DMS153 treated with DMSO at 0.1 percent for 48 hours (cell line): ENCODE results near the gene TMPRSS15.

Experiments
- DNase-seq: peaks from one replicate; lab custom pipeline; 2025; ENCODE audit not compliant: unreplicated experiment; lab: John Stamatoyannopoulos, UW

TMPRSS15 gene

GRCh38 chr21:18248171-18248570 is 155.4 kb downstream of the TMPRSS15 start:
- DNase-seq, result no peak

DNA sequence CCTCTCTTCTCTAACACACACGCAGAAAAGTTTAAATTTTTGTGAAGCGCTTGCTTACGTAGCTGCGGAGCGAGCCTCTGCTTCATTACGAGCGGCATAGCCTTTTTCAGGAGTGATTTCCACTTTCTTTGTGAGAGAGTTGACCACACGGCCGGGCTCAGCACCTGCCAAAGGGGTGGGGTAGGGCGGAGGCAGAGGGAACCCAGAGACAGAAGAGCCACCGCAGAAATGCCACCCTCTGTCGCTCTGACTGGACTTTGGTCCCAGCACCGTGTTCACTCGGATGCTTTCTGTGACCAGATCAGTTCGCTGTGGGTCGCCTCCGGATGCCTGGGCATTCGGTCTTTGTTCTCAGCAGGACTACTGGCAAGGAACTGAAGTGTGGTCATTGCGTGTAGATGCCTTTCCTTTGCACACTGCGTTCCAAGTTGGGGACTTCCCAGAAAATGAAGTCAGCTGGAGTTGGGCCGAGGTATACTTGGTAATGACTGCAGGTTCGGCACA is 158.1 kb downstream of the TMPRSS15 start:
- no peak for DNase-seq

DNA sequence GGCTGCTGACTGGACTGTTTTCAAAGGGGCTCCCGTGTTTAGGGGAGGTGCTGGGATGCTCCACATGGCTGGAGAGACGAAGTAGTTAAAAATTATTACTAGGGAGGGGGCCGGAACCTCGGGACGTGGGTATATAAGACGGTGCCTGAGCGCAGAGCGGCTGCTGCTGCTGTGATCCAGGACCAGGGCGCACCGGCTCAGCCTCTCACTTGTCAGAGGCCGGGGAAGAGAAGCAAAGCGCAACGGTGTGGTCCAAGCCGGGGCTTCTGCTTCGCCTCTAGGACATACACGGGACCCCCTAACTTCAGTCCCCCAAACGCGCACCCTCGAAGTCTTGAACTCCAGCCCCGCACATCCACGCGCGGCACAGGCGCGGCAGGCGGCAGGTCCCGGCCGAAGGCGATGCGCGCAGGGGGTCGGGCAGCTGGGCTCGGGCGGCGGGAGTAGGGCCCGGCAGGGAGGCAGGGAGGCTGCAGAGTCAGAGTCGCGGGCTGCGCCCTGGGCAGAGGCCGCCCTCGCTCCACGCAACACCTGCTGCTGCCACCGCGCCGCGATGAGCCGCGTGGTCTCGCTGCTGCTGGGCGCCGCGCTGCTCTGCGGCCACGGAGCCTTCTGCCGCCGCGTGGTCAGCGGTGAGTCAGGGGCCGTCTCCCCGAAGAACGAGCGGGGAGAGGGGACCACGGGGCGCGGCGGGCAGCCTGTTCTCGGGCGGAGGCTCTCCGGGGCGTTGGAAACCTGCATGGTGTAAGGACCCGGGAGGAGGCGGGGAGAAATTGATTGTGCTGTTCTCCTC is 158.7 kb downstream of the TMPRSS15 start, which contains the start of gene CHODL:
CHODL (plus strand) TSS at position 163 of the 793 bp plus-strand sequence; CDS start at position 554, 391 bp downstream.
- no peak for DNase-seq

DNA sequence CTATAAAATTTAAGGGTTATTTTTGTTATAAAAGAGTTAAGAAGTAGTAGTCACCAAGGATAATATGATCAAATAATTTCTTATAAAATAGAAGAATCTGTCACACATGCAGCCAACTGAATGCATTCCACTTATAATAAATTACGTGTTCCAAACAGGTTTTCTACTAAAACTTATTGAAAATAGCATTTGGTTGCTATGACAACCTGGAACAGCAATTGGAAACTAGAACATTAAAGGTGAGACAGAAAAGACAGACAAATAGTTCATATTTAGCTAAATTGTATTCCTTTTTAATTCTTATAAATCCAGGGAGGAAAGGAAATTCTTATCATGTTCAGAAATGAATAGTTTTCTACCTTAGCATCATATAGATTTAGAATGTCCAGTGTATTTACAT is 168.0 kb downstream of the TMPRSS15 start:
- DNase-seq, result no peak

DNA sequence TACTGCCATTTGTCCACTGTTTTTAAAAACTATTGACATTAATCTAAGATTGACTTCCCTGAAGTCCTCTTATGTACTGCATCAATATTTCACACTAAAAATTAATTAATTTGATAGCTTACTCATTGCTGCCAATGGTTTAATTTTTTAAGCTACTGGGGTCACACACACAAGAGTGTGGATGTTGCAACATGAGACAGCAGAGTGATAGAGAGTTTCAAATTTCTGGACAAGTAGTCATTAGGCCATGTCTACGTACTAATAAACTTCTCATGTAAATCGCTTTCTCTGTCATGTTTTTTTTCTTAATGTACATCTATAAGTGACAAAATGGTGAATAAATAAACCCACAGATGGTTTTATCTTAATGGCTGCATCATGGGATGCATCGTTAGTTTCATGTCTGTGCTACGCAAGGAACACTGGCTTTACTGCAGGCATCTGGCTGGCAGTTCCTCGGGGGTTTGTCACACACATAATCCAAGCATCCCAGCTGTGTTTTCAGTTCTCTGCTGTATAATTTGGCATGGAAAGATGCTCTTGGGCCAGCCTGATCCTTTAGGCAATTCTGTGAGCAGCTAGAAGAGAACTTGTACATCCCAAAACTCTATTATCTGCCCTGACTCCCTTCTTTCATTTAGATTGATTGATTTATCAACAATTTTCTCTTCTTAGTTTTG is 175.4 kb downstream of the TMPRSS15 start:
- DNase-seq, result no peak

- DNase-seq, result no peak
Observed at GRCh38 chr21:18222346-18222745, 181.2 kb downstream of the TMPRSS15 start.

- no peak for DNase-seq
Observed at GRCh38 chr21:18220498-18220897, 183.1 kb downstream of the TMPRSS15 start.
